Bronchial epithelial cell (primary cell): ENCODE data around the gene ANO6. TPM values are rescaled to one million over a fixed set of nuclear protein-coding genes. Genes with fewer than 3 reads are reported as not detected.
A peak's percentile ranks its signal among the peaks of the same experiment; 100 is the strongest.
"Not testable (repeated sequence)": the region's sequence is repeated elsewhere in the genome, so short reads cannot be mapped to it uniquely, and the experiment has no call there.

ENCODE experiments used
- DNase-seq: peaks from one replicate; pipeline ENCODE4 v3.0.0-alpha.2; 2010; ENCODE audit warnings: low read depth
- FAIRE-seq: peaks from 2 replicates; lab custom pipeline; 2011; peaks lifted over from hg19 to GRCh38; lab: Jason Lieb, UNC
- H3K27me3 ChIP-seq: 2 replicates; pipeline ENCODE4 v1.5.1; 2011; ENCODE audit warnings: low read length; ENCODE audit not compliant: control insufficient read depth, insufficient read depth
- H3K36me3 ChIP-seq: 2 replicates; pipeline ENCODE4 v1.5.1; 2011; ENCODE audit warnings: low read length; ENCODE audit not compliant: control insufficient read depth, insufficient read depth
- H3K4me3 ChIP-seq: 2 replicates; pipeline ENCODE4 v1.5.1; 2011; ENCODE audit warnings: mild to moderate bottlenecking, low read depth, low read length, control low read depth
- total RNA-seq: library from RNA; depleted of rRNA; stranded (reverse); fragments of >200 nt; gene quantifications from 2 replicates; pipeline ENCODE4 v1.2.1, GENCODE V29; 2014
- TF ChIP-seq, protein P1 (sequence below): IDR thresholded peaks from 2 replicates; pipeline ENCODE4 v1.5.1; 2011; ENCODE audit warnings: mild to moderate bottlenecking, moderate library complexity, low read length, control low read depth, inconsistent platforms; ENCODE audit not compliant: insufficient read depth, severe bottlenecking

The ANO6 gene
- total RNA-seq, 1 donor from 2014 or later: 23.2 TPM

GRCh38 chr12:45377815-45378214, 161.9 kb downstream of the ANO6 start:
- Histone ChIP-seq H3K27me3 (no peaks in the 10 kb centered on the region), H3K36me3 (no peaks in the 10 kb centered on the region), H3K4me3 (no peak overlapping the region)
- TF ChIP-seq, protein P1, sequence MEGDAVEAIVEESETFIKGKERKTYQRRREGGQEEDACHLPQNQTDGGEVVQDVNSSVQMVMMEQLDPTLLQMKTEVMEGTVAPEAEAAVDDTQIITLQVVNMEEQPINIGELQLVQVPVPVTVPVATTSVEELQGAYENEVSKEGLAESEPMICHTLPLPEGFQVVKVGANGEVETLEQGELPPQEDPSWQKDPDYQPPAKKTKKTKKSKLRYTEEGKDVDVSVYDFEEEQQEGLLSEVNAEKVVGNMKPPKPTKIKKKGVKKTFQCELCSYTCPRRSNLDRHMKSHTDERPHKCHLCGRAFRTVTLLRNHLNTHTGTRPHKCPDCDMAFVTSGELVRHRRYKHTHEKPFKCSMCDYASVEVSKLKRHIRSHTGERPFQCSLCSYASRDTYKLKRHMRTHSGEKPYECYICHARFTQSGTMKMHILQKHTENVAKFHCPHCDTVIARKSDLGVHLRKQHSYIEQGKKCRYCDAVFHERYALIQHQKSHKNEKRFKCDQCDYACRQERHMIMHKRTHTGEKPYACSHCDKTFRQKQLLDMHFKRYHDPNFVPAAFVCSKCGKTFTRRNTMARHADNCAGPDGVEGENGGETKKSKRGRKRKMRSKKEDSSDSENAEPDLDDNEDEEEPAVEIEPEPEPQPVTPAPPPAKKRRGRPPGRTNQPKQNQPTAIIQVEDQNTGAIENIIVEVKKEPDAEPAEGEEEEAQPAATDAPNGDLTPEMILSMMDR: no peak
- DNase-seq (peak; percentile 17), FAIRE-seq (no peak)

DNA sequence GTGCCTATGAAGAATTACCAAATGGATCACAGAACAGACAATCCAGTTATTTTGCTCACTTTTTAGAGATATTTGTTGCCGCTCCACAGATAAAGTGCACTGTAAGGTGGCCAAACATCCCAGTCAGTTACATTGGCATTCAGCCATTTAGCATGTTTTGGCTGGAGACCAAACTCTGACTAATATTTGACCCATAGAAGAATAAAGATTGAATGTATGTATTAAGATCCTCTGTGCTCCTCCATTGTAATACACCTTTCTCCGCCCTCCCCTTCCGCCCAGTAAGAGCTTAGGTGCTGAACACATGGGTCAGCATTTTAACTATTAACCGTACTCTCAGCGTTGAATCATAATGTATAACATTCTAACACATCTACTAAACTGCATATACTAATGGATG, 163.4 kb downstream of the ANO6 start:
- TF ChIP-seq, protein P1: no peak
- no peak for FAIRE-seq
- Histone ChIP-seq H3K36me3 (no peaks in the 10 kb centered on the region), H3K27me3 (no peaks in the 10 kb centered on the region), H3K4me3 (no peak overlapping the region)
- peak; percentile 94 for DNase-seq

DNA sequence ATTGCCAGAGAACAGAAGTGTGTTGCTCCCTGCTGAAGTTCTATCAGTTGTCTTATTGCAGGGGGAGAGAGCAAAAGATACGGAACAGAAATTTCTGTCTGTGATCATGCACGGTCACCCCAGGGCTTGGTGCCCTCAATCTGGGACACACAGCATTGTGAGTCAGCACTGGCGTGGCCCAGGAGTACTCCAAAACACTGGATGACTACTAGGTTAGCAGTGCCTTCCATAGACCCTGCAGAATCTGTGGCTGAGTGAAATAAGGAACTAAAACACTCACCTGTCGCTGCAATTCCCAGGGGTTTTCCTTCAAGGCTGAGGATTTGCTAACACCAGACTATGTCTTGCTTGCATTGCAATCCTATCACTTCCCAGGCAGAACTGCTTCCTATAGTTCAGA, 165.5 kb downstream of the ANO6 start:
- Histone ChIP-seq H3K27me3 (no peaks in the 10 kb centered on the region), H3K4me3 (no peak overlapping the region), H3K36me3 (peaks cover 1% of the 10 kb centered on the region)
- TF ChIP-seq, protein P1: no peak
- DNase-seq (peak; percentile 35), FAIRE-seq (peak; percentile 88)

- TF ChIP-seq, protein P1: peak; percentile 45
- FAIRE-seq: no peak
- DNase-seq: no peak
- Histone ChIP-seq H3K27me3 (no peaks in the 10 kb centered on the region), H3K4me3 (no peak overlapping the region), H3K36me3 (peaks cover 1% of the 10 kb centered on the region)
Measured at GRCh38 chr12:45388545-45388944, 172.7 kb downstream of the ANO6 start.

DNA sequence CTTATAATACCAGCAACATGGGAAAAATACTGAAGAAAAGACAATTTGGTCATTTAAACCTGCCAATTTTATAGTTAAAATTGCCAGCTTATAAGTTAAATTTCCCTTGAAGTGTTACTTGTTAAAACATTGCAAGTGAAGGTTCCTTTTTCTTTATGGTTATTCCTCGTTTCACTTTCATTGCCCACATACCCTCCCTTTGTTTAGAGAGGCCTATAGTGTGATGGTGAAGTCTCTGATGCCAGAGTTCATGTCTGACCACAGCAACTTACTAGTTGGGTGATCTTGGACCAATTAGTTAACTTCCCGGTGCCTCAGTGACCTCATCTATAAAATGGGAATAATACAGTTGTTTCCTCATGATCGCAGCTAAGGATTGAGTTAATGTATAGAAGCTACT, 173.5 kb downstream of the ANO6 start:
- Histone ChIP-seq H3K27me3 (no peaks in the 10 kb centered on the region), H3K4me3 (no peak overlapping the region), H3K36me3 (peaks cover 1% of the 10 kb centered on the region)
- no peak for DNase-seq
- TF ChIP-seq, protein P1: no peak
- no peak for FAIRE-seq

GRCh38 chr12:45397499-45397898, 181.6 kb downstream of the ANO6 start:
- DNase-seq, H3K27me3 ChIP-seq, H3K36me3 ChIP-seq, FAIRE-seq, H3K4me3 ChIP-seq: not testable (repeated sequence)
